Fibroblast of skin of scalp (primary cell): Measurements from ENCODE around the gene IL31RA.
A peak's percentile ranks its signal among the peaks of the same experiment; 100 is the strongest.
"Not testable (repeated sequence)": the region's sequence is repeated elsewhere in the genome, so short reads cannot be mapped to it uniquely, and the experiment has no call there.

Experiments
- DNase-seq: peaks from one replicate; pipeline ENCODE4 v3.0.0-alpha.2; 2013

Gene IL31RA

GRCh38 chr5:55926476-55926875 lies 75.3 kb downstream of the IL31RA start:
- no peak for DNase-seq

GRCh38 chr5:55927861-55928655 lies 76.9 kb downstream of the IL31RA start:
- no peak for DNase-seq

GRCh38 chr5:55929020-55929799 lies 78.1 kb downstream of the IL31RA start:
- DNase-seq, result no peak

- DNase-seq, result no peak
Measured at GRCh38 chr5:55932700-55933099, 81.5 kb downstream of the IL31RA start.

GRCh38 chr5:55933377-55934114 lies 82.4 kb downstream of the IL31RA start:
- DNase-seq, result no peak

GRCh38 chr5:55934115-55934613 lies 83.0 kb downstream of the IL31RA start:
- no peak for DNase-seq

GRCh38 chr5:55934720-55935119 lies 83.6 kb downstream of the IL31RA start:
- DNase-seq, result no peak

- no peak for DNase-seq
Measured at GRCh38 chr5:55935371-55935770, 84.2 kb downstream of the IL31RA start.

- peak; percentile 80 for DNase-seq
Measured at GRCh38 chr5:55936100-55936693, 85.0 kb downstream of the IL31RA start.

- not testable (repeated sequence) for DNase-seq
Measured at GRCh38 chr5:55937598-55937997, 86.4 kb downstream of the IL31RA start.

GRCh38 chr5:55941154-55941553 lies 90.0 kb downstream of the IL31RA start:
- not testable (repeated sequence) for DNase-seq

- no peak for DNase-seq
Measured at GRCh38 chr5:55959208-55959607, 108.1 kb downstream of the IL31RA start.

- no peak for DNase-seq
Measured at GRCh38 chr5:55960779-55961178, 109.6 kb downstream of the IL31RA start.

- no peak for DNase-seq
Measured at GRCh38 chr5:55965525-55965924, 114.4 kb downstream of the IL31RA start.

- DNase-seq, result no peak
Measured at GRCh38 chr5:55966284-55966683, 115.1 kb downstream of the IL31RA start.

GRCh38 chr5:55969956-55970355 lies 118.8 kb downstream of the IL31RA start:
- DNase-seq, result peak; percentile 31
